ENCODE measurements around the gene SLC25A33.
A peak's percentile ranks its signal among the peaks of the same experiment; 100 is the strongest.

Gene SLC25A33

GRCh38 chr1:9611716-9612115 is 72.5 kb downstream of the SLC25A33 start:
- H3K4me3 ChIP-seq (ENCODE audit: low read depth, low read length), result no peak overlapping the region
- TF ChIP-seq, protein P1, sequence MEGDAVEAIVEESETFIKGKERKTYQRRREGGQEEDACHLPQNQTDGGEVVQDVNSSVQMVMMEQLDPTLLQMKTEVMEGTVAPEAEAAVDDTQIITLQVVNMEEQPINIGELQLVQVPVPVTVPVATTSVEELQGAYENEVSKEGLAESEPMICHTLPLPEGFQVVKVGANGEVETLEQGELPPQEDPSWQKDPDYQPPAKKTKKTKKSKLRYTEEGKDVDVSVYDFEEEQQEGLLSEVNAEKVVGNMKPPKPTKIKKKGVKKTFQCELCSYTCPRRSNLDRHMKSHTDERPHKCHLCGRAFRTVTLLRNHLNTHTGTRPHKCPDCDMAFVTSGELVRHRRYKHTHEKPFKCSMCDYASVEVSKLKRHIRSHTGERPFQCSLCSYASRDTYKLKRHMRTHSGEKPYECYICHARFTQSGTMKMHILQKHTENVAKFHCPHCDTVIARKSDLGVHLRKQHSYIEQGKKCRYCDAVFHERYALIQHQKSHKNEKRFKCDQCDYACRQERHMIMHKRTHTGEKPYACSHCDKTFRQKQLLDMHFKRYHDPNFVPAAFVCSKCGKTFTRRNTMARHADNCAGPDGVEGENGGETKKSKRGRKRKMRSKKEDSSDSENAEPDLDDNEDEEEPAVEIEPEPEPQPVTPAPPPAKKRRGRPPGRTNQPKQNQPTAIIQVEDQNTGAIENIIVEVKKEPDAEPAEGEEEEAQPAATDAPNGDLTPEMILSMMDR (IDR thresholded peaks at IDR 0.05; ENCODE audit: low read depth, low read length), result no peak

GRCh38 chr1:9612162-9612845 is 73.0 kb downstream of the SLC25A33 start:
- H3K4me3 ChIP-seq (ENCODE audit: low read depth, low read length), result no peak overlapping the region
- TF ChIP-seq, protein P1 (IDR thresholded peaks at IDR 0.05; ENCODE audit: low read depth, low read length), result no peak

- TF ChIP-seq, protein P1 (IDR thresholded peaks at IDR 0.05; ENCODE audit: low read depth, low read length), result no peak
- no peak overlapping the region for H3K4me3 ChIP-seq (ENCODE audit: low read depth, low read length)
Observed at GRCh38 chr1:9612871-9613624, 73.8 kb downstream of the SLC25A33 start.

- TF ChIP-seq, protein P1 (IDR thresholded peaks at IDR 0.05; ENCODE audit: low read depth, low read length), result no peak
Observed at GRCh38 chr1:9613625-9614299, 74.5 kb downstream of the SLC25A33 start.

GRCh38 chr1:9615316-9616063 is 76.2 kb downstream of the SLC25A33 start:
- no peak overlapping the region for H3K4me3 ChIP-seq (ENCODE audit: low read depth, low read length)
- TF ChIP-seq, protein P1 (IDR thresholded peaks at IDR 0.05; ENCODE audit: low read depth, low read length), result peak; percentile 89

More at GRCh38 chr1:9613625-9614299, 74.5 kb downstream of the SLC25A33 start:
- H3K4me3 ChIP-seq (ENCODE audit: low read depth, low read length), result no peak overlapping the region

GRCh38 chr1:9618909-9619679 is 79.8 kb downstream of the SLC25A33 start:
- TF ChIP-seq, protein P1 (IDR thresholded peaks at IDR 0.05; ENCODE audit: low read depth, low read length), result no peak
- no peak overlapping the region for H3K4me3 ChIP-seq (ENCODE audit: low read depth, low read length)
